Measurements from ENCODE around the gene ZDHHC11B. TPM values are rescaled to one million over a fixed set of nuclear protein-coding genes. Genes with fewer than 3 reads are reported as not detected.

ZDHHC11B gene
- total RNA-seq, 2 donors from 2014 or later, result 6.2 to 8.9 TPM

DNA sequence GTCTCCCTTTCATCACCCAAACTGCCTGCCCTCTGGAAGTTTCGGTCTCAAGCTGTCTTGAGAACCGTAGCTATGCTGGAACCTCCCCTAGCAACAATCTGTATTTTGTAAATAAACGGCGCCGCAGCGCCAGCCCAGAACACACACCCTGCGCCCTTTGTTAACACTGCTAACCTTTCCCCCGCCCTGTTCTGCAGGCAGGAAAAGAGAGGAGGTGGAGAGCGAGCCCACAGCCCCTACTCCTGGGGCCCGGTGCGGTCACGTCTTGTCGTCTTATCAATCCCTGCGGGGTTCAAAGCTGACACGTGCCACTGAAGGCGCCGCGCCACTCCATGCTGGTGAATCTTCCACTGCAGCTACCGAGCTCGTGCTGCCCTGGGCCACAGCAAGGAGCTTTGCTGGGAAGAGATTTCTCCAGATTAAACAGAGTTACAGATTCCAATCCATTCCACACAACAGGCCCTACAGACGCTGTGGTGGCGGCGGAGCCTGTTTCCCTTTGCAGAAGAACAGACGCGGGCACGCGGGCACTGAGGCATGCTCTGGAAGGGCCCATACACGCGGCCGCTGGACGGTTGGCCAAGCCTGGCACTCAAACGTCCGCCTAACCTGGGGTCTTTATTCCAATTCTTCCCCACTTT is 25.3 kb downstream of the ZDHHC11B start:
- WGBS, 2 donors, result 42 to 49% methylated on average over 33 of the region's 33 CpGs

DNA sequence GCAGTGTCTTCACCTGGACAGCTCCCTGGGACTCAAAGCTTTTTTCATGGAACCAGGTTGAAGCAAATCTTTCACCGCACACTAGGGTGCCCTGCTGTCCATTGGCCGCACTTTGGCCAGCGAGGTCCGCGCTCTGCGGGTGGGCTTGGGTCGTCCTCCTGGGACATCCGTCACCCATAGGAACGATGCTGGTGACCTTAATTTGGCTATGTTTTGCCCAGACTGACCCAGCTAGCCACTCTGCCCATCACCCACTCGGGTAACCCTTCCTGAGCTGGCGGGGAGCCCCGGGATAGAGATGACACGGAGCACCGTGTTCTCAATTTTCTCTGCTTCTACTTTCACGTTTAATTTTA is 25.9 kb downstream of the ZDHHC11B start:
- peak; percentile 8 for ATAC-seq
- H3K9me3 ChIP-seq, result no peaks in the 10 kb centered on the region
- peak overlapping the region in 3 of 4 donors; percentile 2 to 44 (median 34) for H3K27ac ChIP-seq
- no peak for TF ChIP-seq POLR2A (IDR thresholded peaks at IDR 0.05)
- TF ChIP-seq, protein P1, sequence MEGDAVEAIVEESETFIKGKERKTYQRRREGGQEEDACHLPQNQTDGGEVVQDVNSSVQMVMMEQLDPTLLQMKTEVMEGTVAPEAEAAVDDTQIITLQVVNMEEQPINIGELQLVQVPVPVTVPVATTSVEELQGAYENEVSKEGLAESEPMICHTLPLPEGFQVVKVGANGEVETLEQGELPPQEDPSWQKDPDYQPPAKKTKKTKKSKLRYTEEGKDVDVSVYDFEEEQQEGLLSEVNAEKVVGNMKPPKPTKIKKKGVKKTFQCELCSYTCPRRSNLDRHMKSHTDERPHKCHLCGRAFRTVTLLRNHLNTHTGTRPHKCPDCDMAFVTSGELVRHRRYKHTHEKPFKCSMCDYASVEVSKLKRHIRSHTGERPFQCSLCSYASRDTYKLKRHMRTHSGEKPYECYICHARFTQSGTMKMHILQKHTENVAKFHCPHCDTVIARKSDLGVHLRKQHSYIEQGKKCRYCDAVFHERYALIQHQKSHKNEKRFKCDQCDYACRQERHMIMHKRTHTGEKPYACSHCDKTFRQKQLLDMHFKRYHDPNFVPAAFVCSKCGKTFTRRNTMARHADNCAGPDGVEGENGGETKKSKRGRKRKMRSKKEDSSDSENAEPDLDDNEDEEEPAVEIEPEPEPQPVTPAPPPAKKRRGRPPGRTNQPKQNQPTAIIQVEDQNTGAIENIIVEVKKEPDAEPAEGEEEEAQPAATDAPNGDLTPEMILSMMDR (IDR thresholded peaks at IDR 0.05), result no peak
- no peak for DNase-seq
- peaks cover 22% of the 10 kb centered on the region for H3K4me1 ChIP-seq
- H3K36me3 ChIP-seq (replicated peaks in 1 of 2; ENCODE audit: insufficient read depth in 1 of 2, low read depth in 2 of 2), result no peaks in the 10 kb centered on the region
- WGBS, 2 donors, result 78% methylated on average over 13 to 15 of the region's 15 CpGs
- H3K4me3 ChIP-seq, result no peak overlapping the region
- no peaks in the 10 kb centered on the region for H3K27me3 ChIP-seq
- intact Hi-C loops (cut with DNase I), result loop anchor here (5.0 kb wide), 1 partner anchor 84 kb away; no protein-coding TSS in a partner anchor

More for the DNA sequence above, 25.3 kb downstream of the ZDHHC11B start:
- H3K27me3 ChIP-seq, result no peaks in the 10 kb centered on the region
- intact Hi-C loops (cut with DNase I), result loop anchor here (5.0 kb wide), 1 partner anchor 83 kb away; no protein-coding TSS in a partner anchor
- ATAC-seq, result peak; percentile 95
- peak overlapping the region in 3 of 4 donors; percentile 34 to 44 (median 41) for H3K27ac ChIP-seq
- DNase-seq, result peak; percentile 77 to 92 (median 82)
- no peak overlapping the region for H3K4me3 ChIP-seq
- TF ChIP-seq, protein P1 (IDR thresholded peaks at IDR 0.05), result peak in 1 of 7 experiments; percentile 25
- TF ChIP-seq POLR2A (IDR thresholded peaks at IDR 0.05), result no peak
- H3K4me1 ChIP-seq, result peaks cover 22% of the 10 kb centered on the region
- H3K9me3 ChIP-seq, result no peaks in the 10 kb centered on the region
- no peaks in the 10 kb centered on the region for H3K36me3 ChIP-seq (replicated peaks in 1 of 2; ENCODE audit: insufficient read depth in 1 of 2, low read depth in 2 of 2)

DNA sequence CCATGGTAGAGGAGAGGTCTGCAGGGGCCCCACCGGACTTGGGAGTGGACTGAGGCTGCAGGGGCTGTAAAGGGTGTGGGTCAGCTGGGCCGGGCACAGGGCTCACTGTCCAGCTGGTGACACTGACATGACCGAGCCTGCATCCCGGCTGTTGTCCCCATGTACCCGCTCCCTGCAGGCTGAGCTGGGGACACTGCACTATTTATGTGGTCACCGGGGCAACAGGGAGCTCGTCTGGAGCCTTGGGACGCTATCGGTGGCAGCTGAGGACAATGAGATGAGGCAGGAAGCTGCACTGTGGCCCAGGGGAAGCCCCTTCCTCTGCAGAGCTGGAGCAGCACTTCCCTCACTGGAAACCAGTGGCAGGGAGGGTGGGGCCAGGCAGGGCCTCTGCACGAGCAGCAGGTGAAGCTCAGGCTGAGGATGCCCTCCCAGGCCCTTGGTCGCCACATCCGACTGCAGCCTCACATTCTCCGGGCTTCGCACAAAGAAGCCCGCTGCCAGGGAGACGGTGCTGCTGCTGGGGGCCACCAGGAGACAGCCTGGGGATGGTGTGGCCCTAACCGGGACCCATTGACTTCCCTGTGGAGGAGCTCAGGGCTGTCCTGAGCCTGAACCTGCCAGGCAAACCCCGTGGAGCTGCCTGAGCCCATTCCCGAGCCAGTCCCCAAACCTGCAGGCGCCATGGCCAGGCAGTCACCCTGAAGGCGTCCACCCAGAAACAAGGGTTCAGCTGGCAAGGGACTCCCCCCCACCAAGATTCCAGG is 26.4 kb downstream of the ZDHHC11B start:
- Histone ChIP-seq H3K27ac (no peak overlapping the region), H3K27me3 (no peaks in the 10 kb centered on the region), H3K4me3 (no peak overlapping the region), H3K4me1 (peaks cover 22% of the 10 kb centered on the region), H3K9me3 (no peaks in the 10 kb centered on the region), H3K36me3 (replicated peaks in 1 of 2; ENCODE audit: insufficient read depth in 1 of 2, low read depth in 2 of 2) (no peaks in the 10 kb centered on the region)
- DNase-seq (peak in 2 of 4 donors; percentile 16 to 38), ATAC-seq (no peak)
- TF ChIP-seq POLR2A (IDR thresholded peaks at IDR 0.05), result no peak
- TF ChIP-seq, protein P1 (IDR thresholded peaks at IDR 0.05), result no peak
- intact Hi-C loops (cut with DNase I), result loop anchor here (5.0 kb wide), 1 partner anchor 84 kb away; no protein-coding TSS in a partner anchor
- WGBS, 2 donors, result 84 to 88% methylated on average over 19 to 21 of the region's 21 CpGs

DNA sequence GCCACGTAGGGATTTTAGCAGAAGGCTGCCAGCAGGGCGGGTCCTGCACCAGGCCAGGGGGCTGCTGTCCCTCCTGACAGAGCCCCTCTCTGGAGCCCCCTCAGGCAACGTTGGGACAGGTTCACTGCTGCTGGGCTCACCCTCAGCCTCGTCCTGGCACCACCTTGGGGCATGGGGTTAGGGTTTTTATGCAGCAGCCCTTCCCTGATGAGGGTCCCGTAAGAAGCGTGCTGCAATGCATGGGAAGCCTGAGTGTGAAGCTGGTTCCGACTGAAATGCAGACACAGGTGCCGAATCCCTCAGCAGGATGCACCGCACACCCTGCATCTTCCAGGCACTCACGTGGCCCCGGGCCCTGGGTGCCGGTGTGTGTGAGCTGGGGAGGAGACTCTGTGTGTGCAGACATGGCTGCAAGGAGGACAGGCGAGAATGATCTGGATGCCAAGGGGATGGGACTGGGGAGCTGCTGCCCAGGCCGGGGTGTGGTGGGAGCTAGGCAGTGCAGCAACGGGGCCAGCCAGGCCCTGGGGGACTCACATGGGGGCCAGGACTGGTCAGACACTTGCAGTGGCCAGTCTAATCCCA is 27.1 kb downstream of the ZDHHC11B start:
- DNase-seq (peak in 2 of 4 donors; percentile 6 to 14), ATAC-seq (no peak)
- no peak overlapping the region for H3K27ac ChIP-seq
- TF ChIP-seq, protein P1 (IDR thresholded peaks at IDR 0.05), result no peak
- TF ChIP-seq POLR2A (IDR thresholded peaks at IDR 0.05), result no peak
- 82 to 90% methylated on average over 15 of the region's 15 CpGs for WGBS, 2 donors
- peaks cover 22% of the 10 kb centered on the region for H3K4me1 ChIP-seq
- no peaks in the 10 kb centered on the region for H3K9me3 ChIP-seq
- intact Hi-C loops (cut with DNase I), result loop anchor here (5.0 kb wide), 1 partner anchor 85 kb away; no protein-coding TSS in a partner anchor
- no peak overlapping the region for H3K4me3 ChIP-seq
- H3K36me3 ChIP-seq (replicated peaks in 1 of 2; ENCODE audit: insufficient read depth in 1 of 2, low read depth in 2 of 2), result no peaks in the 10 kb centered on the region
- no peaks in the 10 kb centered on the region for H3K27me3 ChIP-seq

All from body of pancreas (tissue), 4 donors.